ENCODE data around the gene DLGAP3.

DNA sequence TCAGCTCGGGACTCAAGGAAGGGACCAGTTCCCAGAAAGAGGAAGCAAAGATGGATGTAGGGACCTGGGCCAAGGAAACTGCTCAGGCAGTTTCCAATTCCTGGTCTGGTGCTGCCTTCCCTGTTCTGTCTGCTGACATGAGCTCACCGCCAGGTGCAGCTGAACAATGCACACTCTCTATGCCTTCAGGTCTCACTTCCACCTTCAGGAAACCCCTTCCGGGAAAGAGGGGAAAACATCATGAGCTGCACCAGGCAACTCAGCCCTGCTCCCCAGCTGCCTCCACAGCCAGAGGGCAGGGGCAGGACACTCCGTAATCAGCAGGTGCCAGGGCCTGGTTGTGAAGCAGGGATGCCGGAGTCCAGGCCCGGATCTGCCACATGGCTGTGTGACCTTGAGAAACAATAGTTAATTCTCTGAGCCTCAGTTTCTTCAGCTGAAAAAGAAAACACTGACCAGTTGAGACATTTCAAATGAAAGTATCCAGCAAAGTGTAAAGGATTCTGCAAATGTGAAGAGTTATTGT lies 97.7 kb downstream of the DLGAP3 start:
- TF ChIP-seq POLR2A (IDR thresholded peaks at IDR 0.05; ENCODE audit: low read depth, low read length) (no peak), TAF1 (IDR thresholded peaks at IDR 0.05; ENCODE audit: borderline replicate concordance, low read depth, low read length) (no peak), POLR2AphosphoS5 (IDR thresholded peaks at IDR 0.05; ENCODE audit: low read depth, low read length) (no peak)
